Activated naive CD8-positive, alpha-beta T cell treated with anti-CD3 and anti-CD28 coated beads, Interleukin-2, amount 10 ng/mL, durations not matched to agents 7 days and 5 days (primary cell): ENCODE results near the gene CFLAR. TPM values are rescaled to one million over a fixed set of nuclear protein-coding genes. Genes with fewer than 3 reads are reported as not detected.
A peak's percentile ranks its signal among the peaks of the same experiment; 100 is the strongest.

ENCODE experiments used
- ATAC-seq: fragments of 150-1000 bp; cut with Tn5 transposase; one replicate; pipeline ENCODE4 v1.10.0; 2021; ENCODE audit warnings: low read depth, moderate library complexity
- POLR2A ChIA-PET: fragments of 350-600 bp; sonication (Branson Sonifier 250); formaldehyde crosslinking; loops from one replicate; lab custom pipeline; 2021; ENCODE audit warnings: antibody characterized with exemption; lab: Charles Lee
- DNase-seq: peaks from one replicate; pipeline ENCODE4 v3.0.0; 2021
- H3K27ac Mint-ChIP-seq: one replicate; pipeline ENCODE4 v1.8.0; 2022; ENCODE audit warnings: mild to moderate bottlenecking, mixed read lengths
- H3K27me3 Mint-ChIP-seq: one replicate; pipeline ENCODE4 v1.8.0; 2022; ENCODE audit warnings: mild to moderate bottlenecking, moderate library complexity, mixed read lengths
- H3K36me3 Mint-ChIP-seq: one replicate; pipeline ENCODE4 v1.8.0; 2021; ENCODE audit warnings: mild to moderate bottlenecking, mixed read lengths
- H3K4me1 Mint-ChIP-seq: one replicate; pipeline ENCODE4 v1.8.0; 2021; ENCODE audit warnings: mixed read lengths
- H3K4me3 Mint-ChIP-seq: one replicate; pipeline ENCODE4 v1.8.0; 2022; ENCODE audit warnings: mild to moderate bottlenecking, moderate library complexity, mixed read lengths
- H3K9me3 Mint-ChIP-seq: one replicate; pipeline ENCODE4 v1.8.0; 2021; ENCODE audit warnings: mixed read lengths
- total RNA-seq, 2 experiments: library from RNA; stranded (reverse); gene quantifications; one replicate each; pipeline ENCODE4 v1.2.3, GENCODE V29; 2021

The CFLAR gene
- total RNA-seq, 2 experiments from 2014 or later = 139 to 140 TPM

DNA sequence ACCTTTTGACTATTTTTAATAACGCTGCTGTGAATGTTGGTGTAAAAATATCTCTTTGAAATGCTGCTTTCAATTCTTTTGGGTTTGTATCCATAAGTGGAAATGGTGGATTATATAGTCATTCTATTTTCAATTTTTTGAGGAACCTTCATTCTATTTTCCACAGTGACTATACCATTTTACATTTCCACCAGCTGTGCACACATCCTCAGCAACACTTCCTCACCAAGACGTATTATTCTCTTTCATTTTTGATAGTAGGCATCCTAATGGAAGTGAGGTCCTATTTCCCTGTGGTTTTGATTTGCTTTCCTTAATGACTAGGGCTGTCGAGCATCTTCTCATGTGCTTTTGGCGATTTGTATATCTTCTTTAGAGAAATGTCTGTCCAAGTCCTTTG is 81.8 kb downstream of the CFLAR start:
- ATAC-seq = no peak

DNA sequence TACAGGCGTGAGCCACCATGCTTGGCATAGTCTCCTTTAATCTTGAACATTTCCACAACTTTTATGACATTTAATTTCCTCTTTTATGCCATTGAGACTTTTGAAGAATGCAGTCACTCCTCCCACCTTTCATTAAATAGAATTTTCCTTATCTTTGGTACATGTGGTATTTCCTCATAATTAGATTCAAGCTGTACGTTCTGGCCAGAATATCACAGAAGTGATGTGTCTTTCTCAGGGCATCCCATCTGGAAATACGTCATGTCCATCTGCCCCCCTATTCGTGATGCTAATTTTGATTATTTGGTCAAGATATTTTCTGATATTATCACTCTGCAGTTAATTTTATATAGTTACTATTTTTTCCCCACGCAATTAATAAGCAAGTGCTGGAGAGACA is 83.9 kb downstream of the CFLAR start:
- H3K4me3 Mint-ChIP-seq = no peak overlapping the region
- no peak overlapping the region for H3K27ac Mint-ChIP-seq
- no peaks in the 10 kb centered on the region for H3K9me3 Mint-ChIP-seq
- peaks cover 22% of the 10 kb centered on the region for H3K4me1 Mint-ChIP-seq
- POLR2A ChIA-PET = interaction anchor here (1.8 kb wide), 1 partner anchor 8 kb away, joined by 7 read pairs; no protein-coding TSS in a partner anchor
- peaks cover 42% of the 10 kb centered on the region for H3K36me3 Mint-ChIP-seq
- ATAC-seq (no peak), DNase-seq (no peak)
- H3K27me3 Mint-ChIP-seq = no peaks in the 10 kb centered on the region

More for the DNA sequence above, 81.8 kb downstream of the CFLAR start:
- Mint-ChIP-seq H3K9me3 (no peaks in the 10 kb centered on the region), H3K4me3 (no peak overlapping the region), H3K4me1 (peaks cover 34% of the 10 kb centered on the region), H3K27ac (no peak overlapping the region), H3K27me3 (no peaks in the 10 kb centered on the region), H3K36me3 (peaks cover 50% of the 10 kb centered on the region)
- DNase-seq = no peak
- POLR2A ChIA-PET = interaction anchor here (0.9 kb wide), 1 partner anchor 277 kb away, joined by 3 read pairs; no protein-coding TSS in a partner anchor

DNA sequence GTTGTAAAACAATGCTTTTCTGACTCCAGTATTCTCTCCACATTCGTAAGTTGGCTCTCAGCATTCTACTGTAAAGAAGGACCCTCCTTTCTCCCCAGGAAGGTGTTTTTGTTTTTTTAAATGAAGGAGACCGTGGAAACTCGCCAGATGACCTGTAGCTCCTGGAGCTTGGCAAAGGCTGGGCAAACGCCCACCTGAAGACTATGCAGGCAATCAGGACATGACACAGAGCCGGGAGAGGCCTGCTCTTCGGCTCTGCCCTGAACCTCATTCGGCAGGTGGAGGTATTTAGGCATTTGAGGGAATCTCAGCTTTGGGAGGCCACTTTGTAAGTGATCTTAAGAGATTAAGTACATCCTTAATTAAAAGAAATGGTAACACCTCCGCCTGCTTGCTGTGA is 84.4 kb downstream of the CFLAR start:
- Mint-ChIP-seq H3K9me3 (no peaks in the 10 kb centered on the region), H3K4me1 (peaks cover 22% of the 10 kb centered on the region), H3K4me3 (no peak overlapping the region), H3K27me3 (no peaks in the 10 kb centered on the region), H3K27ac (peak overlapping the region; percentile 23), H3K36me3 (peaks cover 38% of the 10 kb centered on the region)
- no peak for ATAC-seq
- POLR2A ChIA-PET = interaction anchor here (0.9 to 1.8 kb wide), 2 partner anchors 8 to 14 kb away, joined by 3 to 7 read pairs; no protein-coding TSS in a partner anchor
- no peak for DNase-seq

DNA sequence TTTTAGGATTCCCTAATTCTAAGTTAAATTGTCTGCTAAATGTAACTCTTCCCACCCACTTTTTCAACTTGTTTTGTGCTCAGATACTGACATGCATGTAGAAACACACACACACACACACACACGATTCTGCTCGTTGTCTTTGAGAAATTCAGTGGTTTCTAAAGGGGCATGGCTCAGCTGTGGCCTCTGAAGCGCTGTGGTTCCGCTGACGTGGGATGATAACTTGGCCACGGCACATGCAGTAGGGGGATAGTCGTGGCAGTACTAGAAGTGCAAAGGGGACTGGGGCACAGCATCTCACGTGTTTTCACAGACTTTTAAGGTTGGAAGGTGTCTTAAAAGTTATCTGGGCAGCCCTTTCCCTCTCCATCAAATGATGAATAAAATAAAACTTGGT is 85.4 kb downstream of the CFLAR start:
- DNase-seq (no peak), ATAC-seq (peak; percentile 22)
- Mint-ChIP-seq H3K9me3 (no peaks in the 10 kb centered on the region), H3K36me3 (peaks cover 33% of the 10 kb centered on the region), H3K4me1 (peaks cover 19% of the 10 kb centered on the region), H3K27me3 (no peaks in the 10 kb centered on the region), H3K4me3 (no peak overlapping the region), H3K27ac (peak overlapping the region; percentile 76)
- POLR2A ChIA-PET = interaction anchor here (0.9 to 1.8 kb wide), 2 partner anchors 9 to 13 kb away, joined by 3 to 7 read pairs; no protein-coding TSS in a partner anchor

DNA sequence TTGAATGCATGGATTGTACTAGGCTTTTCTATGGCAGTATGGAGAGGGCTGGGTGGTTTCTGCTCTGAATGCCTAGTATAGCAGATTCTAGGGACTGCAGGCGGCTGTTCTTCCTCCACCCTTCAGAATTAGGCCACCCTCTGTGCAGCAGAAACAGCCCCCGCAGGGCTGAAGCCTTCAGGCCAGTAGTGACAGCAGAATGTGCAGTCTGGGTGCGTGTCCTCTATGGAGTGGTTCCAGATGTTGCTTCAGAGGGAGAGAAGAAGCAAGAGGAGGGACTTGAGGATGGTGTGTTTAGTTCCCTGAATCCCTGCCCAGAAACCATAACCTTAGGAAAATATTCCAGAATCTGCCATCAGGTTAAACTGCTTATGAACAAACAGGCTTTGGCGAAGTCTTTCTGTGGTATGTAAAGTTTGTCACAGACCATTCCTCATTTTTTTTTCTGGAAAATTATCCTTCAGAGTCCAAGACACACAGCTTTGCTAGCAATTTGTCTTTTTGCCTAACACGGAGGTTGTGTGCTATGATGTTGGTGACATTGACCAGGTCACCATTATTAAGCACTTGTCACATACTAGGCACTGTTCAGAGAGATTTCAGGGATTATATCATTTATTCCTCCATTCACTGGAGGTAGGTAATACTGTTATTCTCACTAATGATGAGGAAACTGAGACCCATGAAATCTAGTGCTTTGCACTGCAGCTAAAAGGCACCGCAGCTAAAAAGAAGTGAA is 88.1 kb downstream of the CFLAR start:
- H3K27ac Mint-ChIP-seq = no peak overlapping the region
- H3K36me3 Mint-ChIP-seq = peaks cover 35% of the 10 kb centered on the region
- POLR2A ChIA-PET = interaction anchor here (0.6 to 1.3 kb wide), 2 partner anchors 8 to 18 kb away, joined by 3 read pairs; no protein-coding TSS in a partner anchor

DNA sequence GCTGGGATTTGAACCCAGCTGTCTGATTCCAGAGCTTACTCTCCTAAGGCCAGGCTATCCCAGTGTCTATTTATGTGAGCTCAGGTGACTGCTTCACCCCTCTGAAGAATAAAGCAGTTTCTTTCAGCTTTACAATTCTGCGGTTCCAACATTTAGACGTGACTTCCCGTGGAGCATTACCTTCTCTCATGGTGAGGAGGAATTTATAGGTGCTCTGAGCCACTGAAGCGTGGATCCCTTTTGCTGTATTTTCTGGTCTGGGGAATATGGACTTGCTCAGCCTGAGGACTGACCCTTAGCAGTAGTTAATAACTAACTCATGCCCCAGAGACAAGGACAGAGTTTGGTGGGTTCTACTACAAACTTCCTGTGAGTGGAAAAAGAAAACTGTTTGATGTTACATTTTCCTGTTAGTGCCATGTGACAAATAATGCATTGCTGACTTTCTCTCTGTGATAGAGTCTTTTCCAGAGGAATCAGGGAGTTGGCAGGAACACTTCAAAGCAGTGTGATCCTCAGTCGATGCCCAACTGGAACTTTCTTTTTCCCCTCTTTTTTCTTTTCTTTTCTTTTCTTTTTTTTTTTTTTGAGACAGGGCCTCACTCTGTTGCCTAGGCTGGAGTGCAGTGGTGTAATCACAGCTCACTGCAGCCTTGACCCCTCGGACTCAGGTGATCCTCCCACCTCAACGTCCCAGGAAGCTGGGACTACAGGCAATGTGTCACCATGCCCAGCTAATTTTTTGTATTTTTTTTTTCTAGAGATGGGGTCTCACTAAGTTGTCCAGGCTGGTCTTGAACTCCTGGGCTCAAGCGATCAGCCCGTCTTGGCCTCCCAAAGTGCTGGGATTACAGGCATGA is 88.9 kb downstream of the CFLAR start:
- peaks cover 41% of the 10 kb centered on the region for H3K36me3 Mint-ChIP-seq

More for the DNA sequence above, 88.1 kb downstream of the CFLAR start:
- DNase-seq (no peak), ATAC-seq (no peak)
- Mint-ChIP-seq H3K27me3 (no peaks in the 10 kb centered on the region), H3K9me3 (no peaks in the 10 kb centered on the region), H3K4me1 (peaks cover 21% of the 10 kb centered on the region), H3K4me3 (no peak overlapping the region)

DNA sequence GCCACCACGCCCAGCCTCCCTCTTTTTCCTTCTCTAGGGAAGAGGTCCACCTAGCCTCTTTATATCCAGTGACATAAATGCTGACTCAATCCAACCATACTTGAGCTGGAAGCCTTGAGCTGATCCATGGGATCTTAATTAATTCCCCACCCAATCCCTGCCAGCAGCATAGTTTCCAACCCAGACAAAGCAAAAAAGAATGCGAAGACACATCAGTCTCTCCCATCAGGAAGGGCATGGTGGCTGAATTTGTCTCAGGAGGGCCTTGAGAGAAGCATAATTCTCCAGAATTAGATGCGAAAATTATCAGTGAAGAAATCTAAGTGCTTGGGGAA is 89.5 kb downstream of the CFLAR start:
- POLR2A ChIA-PET = no interaction called here
- Mint-ChIP-seq H3K27ac (peak overlapping the region; percentile 32), H3K9me3 (no peaks in the 10 kb centered on the region), H3K27me3 (no peaks in the 10 kb centered on the region), H3K4me1 (peaks cover 22% of the 10 kb centered on the region), H3K36me3 (peaks cover 38% of the 10 kb centered on the region), H3K4me3 (no peak overlapping the region)
- no peak for DNase-seq
- no peak for ATAC-seq

More for the DNA sequence above, 88.9 kb downstream of the CFLAR start:
- Mint-ChIP-seq H3K27ac (no peak overlapping the region), H3K4me1 (peaks cover 21% of the 10 kb centered on the region), H3K9me3 (no peaks in the 10 kb centered on the region), H3K4me3 (no peak overlapping the region), H3K27me3 (no peaks in the 10 kb centered on the region)
- ATAC-seq = no peak
- POLR2A ChIA-PET = interaction anchor here (0.6 to 1.3 kb wide), 2 partner anchors 9 to 19 kb away, joined by 3 read pairs; no protein-coding TSS in a partner anchor
- no peak for DNase-seq

DNA sequence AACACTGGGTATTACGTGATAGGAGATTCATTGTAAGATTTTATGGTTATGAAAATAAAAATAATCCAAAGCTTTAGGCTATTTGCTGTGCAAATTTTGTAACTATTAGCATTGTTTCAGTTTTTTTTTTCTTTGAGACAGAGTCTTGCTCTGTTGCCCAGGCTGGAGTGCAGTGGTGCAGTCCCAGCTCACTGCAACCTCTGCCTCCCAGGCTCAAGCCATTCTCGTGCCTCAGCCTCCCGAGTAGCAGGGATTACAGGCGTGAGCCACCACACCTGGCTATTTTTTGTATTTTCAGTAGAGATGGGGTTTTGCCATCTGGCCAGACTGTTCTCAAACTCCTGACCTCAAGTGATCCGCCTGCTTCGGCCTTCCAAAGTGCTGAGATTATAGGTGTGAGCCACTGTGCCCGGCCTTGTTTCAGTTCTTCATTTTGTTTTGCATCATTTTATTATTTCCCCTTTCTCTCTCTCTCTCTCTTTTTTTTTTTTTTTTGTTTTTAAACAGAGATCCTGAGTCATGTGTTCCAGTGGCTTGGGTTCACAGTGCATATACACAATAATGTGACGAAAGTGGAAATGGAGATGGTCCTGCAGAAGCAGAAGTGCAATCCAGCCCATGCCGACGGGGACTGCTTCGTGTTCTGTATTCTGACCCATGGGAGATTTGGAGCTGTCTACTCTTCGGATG is 92.7 kb downstream of the CFLAR start:
- Mint-ChIP-seq H3K27me3 (no peaks in the 10 kb centered on the region), H3K4me3 (no peak overlapping the region), H3K27ac (peak overlapping the region; percentile 28), H3K9me3 (no peaks in the 10 kb centered on the region), H3K4me1 (peaks cover 23% of the 10 kb centered on the region), H3K36me3 (peaks cover 39% of the 10 kb centered on the region)
- ATAC-seq (no peak), DNase-seq (no peak)
- POLR2A ChIA-PET = no interaction called here

DNA sequence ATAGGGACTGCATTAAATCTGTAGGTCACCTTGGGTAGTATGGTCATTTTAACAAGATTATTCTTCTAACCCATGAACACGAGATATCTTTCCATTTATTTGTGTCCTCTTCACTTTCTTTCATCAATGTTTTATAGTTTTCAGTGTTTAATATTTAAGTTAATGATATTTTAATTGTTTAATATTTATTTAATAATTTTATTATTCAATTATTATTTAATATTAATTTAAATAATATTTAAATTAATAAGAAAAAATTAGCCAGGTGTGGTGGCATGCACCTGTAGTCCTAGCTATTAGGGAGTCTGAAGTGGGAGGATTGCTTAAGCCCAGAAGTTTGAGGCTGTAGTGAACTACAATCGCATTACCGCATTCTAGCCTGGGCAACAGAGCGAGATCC is 100.0 kb downstream of the CFLAR start:
- POLR2A ChIA-PET = no interaction called here
- no peak overlapping the region for H3K27ac Mint-ChIP-seq
- no peaks in the 10 kb centered on the region for H3K27me3 Mint-ChIP-seq
- H3K4me1 Mint-ChIP-seq = peaks cover 46% of the 10 kb centered on the region
- H3K4me3 Mint-ChIP-seq = no peak overlapping the region
- no peak for DNase-seq
- ATAC-seq = no peak
- H3K9me3 Mint-ChIP-seq = no peaks in the 10 kb centered on the region
- H3K36me3 Mint-ChIP-seq = peaks cover 36% of the 10 kb centered on the region

DNA sequence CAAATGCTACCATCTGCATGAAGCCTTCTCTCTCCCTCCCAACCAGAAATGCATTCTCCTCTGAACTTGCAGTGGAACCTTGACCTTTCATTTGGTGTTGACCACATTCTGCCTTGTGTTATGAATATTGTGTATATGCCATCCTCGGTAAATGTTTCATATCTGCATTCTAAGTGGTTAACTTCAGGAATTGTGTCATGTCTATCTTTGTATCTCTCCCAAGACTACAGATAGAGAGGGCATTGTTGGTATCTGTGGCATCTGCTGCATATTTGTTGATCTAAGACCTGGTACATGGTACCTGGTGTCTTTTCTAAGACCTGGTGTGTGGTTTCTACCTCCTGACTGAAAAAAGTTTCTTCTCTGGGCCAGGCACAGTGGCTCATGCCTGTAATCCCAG is 101.0 kb downstream of the CFLAR start:
- no peak overlapping the region for H3K27ac Mint-ChIP-seq
- DNase-seq (no peak), ATAC-seq (no peak)
- H3K27me3 Mint-ChIP-seq = no peaks in the 10 kb centered on the region
- POLR2A ChIA-PET = no interaction called here
- no peaks in the 10 kb centered on the region for H3K9me3 Mint-ChIP-seq
- H3K36me3 Mint-ChIP-seq = peaks cover 34% of the 10 kb centered on the region
- H3K4me1 Mint-ChIP-seq = peaks cover 41% of the 10 kb centered on the region
- no peak overlapping the region for H3K4me3 Mint-ChIP-seq

DNA sequence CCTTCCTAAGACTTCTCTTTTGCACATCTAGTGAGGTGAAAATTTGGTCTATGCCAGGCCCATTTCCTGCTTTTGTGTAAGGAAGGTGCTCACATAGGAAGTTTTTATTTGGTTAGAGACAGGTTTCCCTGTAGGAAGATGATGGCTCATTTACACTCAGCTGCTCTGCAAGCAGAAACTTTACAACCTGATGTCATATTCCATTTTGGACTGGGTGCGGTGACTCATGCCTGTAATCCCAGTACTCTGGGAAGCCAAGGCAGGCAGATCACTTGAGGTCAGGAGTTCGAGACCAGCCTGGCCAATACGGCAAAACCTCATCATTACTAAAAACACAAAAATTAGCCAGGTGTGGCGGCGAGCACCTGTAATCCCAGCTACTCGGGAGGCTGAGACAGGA is 102.8 kb downstream of the CFLAR start:
- peak overlapping the region; percentile 30 for H3K27ac Mint-ChIP-seq
- POLR2A ChIA-PET = interaction anchor here (1.8 kb wide), 1 partner anchor 33 kb away, joined by 6 read pairs; no protein-coding TSS in a partner anchor
- peaks cover 30% of the 10 kb centered on the region for H3K36me3 Mint-ChIP-seq
- H3K27me3 Mint-ChIP-seq = no peaks in the 10 kb centered on the region
- peaks cover 49% of the 10 kb centered on the region for H3K4me1 Mint-ChIP-seq
- H3K4me3 Mint-ChIP-seq = no peak overlapping the region
- ATAC-seq (no peak), DNase-seq (no peak)
- no peaks in the 10 kb centered on the region for H3K9me3 Mint-ChIP-seq

DNA sequence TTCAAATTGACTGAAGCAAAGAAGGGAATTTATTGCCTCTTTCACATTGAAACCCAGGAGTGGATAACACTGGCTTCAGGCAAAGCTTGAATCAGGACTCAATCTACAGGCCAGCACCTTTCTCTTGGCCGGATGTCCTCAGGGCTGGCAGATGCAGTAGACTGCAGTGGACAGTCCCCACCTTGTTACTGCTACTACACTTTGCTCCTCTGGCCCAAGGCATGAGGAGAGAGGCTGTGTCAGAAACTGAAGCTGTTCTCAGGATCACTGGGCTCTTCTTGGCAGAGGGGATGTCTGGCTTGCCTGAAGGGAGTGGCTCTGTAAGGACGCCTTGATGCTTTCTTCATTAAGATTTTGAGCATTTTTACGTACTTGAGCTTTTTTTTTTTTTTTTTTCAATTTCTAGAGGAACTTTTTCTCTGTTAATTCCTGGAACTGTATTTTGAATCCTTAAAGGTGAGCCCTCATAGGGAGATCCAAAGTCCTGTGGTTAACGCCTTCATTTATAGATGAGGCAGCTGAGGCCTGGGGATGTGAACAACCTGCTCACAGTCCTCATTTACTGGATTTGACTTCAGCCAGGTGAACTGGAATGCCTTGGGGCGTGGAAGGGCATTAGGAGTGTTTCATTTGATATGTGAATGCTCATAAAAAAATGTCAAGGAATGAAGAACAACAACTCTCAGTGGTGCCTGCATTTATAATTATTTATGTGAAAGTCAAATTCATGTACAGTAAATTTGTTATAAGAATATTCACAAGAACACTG is 103.5 kb downstream of the CFLAR start:
- Mint-ChIP-seq H3K36me3 (peaks cover 30% of the 10 kb centered on the region), H3K4me1 (peaks cover 47% of the 10 kb centered on the region), H3K27ac (peak overlapping the region; percentile 73), H3K4me3 (no peak overlapping the region), H3K9me3 (no peaks in the 10 kb centered on the region), H3K27me3 (no peaks in the 10 kb centered on the region)
- no peak for DNase-seq
- ATAC-seq = no peak
- POLR2A ChIA-PET = interaction anchor here (0.6 to 2.1 kb wide), 4 partner anchors 34 to 355 kb away, joined by 3 to 11 read pairs (median 4); partner anchors contain the start of genes CASP10, CLK1 and ORC2
